Stimulated activated CD8-positive, alpha-beta memory T cell treated with anti-CD3 and anti-CD28 coated beads, Interleukin-7, amount 100 ng/mL, for 24 hours (primary cell): ENCODE results near the gene NCOA1.
"Not testable (repeated sequence)": the region's sequence is repeated elsewhere in the genome, so short reads cannot be mapped to it uniquely, and the experiment has no call there.

Experiments used
- DNase-seq: peaks from one replicate; pipeline ENCODE4 v3.0.0-alpha.2; 2020; ENCODE audit warnings: low read depth

NCOA1 gene

GRCh38 chr2:24507549-24507948 lies 16.5 kb downstream of the NCOA1 start:
- DNase-seq, result no peak

- DNase-seq, result no peak
Measured at GRCh38 chr2:24508878-24509277, 17.8 kb downstream of the NCOA1 start.

GRCh38 chr2:24509425-24509824 lies 18.4 kb downstream of the NCOA1 start:
- DNase-seq, result no peak

GRCh38 chr2:24509840-24510239 lies 18.8 kb downstream of the NCOA1 start:
- DNase-seq, result no peak

GRCh38 chr2:24510771-24511170 lies 19.7 kb downstream of the NCOA1 start:
- no peak for DNase-seq

- no peak for DNase-seq
Measured at GRCh38 chr2:24511198-24511597, 20.1 kb downstream of the NCOA1 start.

- no peak for DNase-seq
Measured at GRCh38 chr2:24511894-24512293, 20.8 kb downstream of the NCOA1 start.

GRCh38 chr2:24512404-24512803 lies 21.4 kb downstream of the NCOA1 start:
- DNase-seq, result no peak

GRCh38 chr2:24512831-24513230 lies 21.8 kb downstream of the NCOA1 start:
- no peak for DNase-seq

GRCh38 chr2:24513281-24514071 lies 22.4 kb downstream of the NCOA1 start:
- no peak for DNase-seq

- DNase-seq, result no peak
Measured at GRCh38 chr2:24514820-24515219, 23.8 kb downstream of the NCOA1 start.

- DNase-seq, result no peak
Measured at GRCh38 chr2:24515335-24515734, 24.3 kb downstream of the NCOA1 start.

- no peak for DNase-seq
Measured at GRCh38 chr2:24515831-24516230, 24.8 kb downstream of the NCOA1 start.

GRCh38 chr2:24517247-24517646 lies 26.2 kb downstream of the NCOA1 start:
- no peak for DNase-seq

- DNase-seq, result no peak
Measured at GRCh38 chr2:24520175-24520574, 29.1 kb downstream of the NCOA1 start.

- no peak for DNase-seq
Measured at GRCh38 chr2:24521162-24521857, 30.3 kb downstream of the NCOA1 start.

GRCh38 chr2:24521975-24522639 lies 31.1 kb downstream of the NCOA1 start:
- no peak for DNase-seq

GRCh38 chr2:24527536-24527935 lies 36.5 kb downstream of the NCOA1 start:
- no peak for DNase-seq

- DNase-seq, result no peak
Measured at GRCh38 chr2:24530796-24531195, 39.7 kb downstream of the NCOA1 start.

- DNase-seq, result not testable (repeated sequence)
Measured at GRCh38 chr2:24531610-24532009, 40.6 kb downstream of the NCOA1 start.

- not testable (repeated sequence) for DNase-seq
Measured at GRCh38 chr2:24532057-24532456, 41.0 kb downstream of the NCOA1 start.

GRCh38 chr2:24533574-24533973 lies 42.5 kb downstream of the NCOA1 start:
- not testable (repeated sequence) for DNase-seq

GRCh38 chr2:24538720-24539119 lies 47.7 kb downstream of the NCOA1 start:
- no peak for DNase-seq
